HEK293 (cell line): ENCODE results near the gene CRK.

ENCODE experiments used
- CTCF ChIA-PET: fragments of 350-600 bp; formaldehyde crosslinking; extraction: SDS; loops from one replicate; lab custom pipeline; 2021; ENCODE audit warnings: antibody characterized with exemption; lab: Yijun Ruan, JAX
- POLR2A ChIA-PET: fragments of 300-600 bp; formaldehyde crosslinking; extraction: SDS; loops from one replicate; lab custom pipeline; 2020; ENCODE audit warnings: antibody characterized with exemption, inconsistent platforms; lab: Yijun Ruan, JAX
- H3K27ac ChIP-seq: fragments of 200-500 bp; sonication (Bioruptor generic); 2 replicates; pipeline ENCODE4 v1.5.1; 2014; ENCODE audit warnings: low read depth, low read length, control low read depth, inconsistent platforms; ENCODE audit errors: extremely low read depth
- H3K36me3 ChIP-seq, 2 experiments: fragments of 200-500 bp in 1 of 2; sonication (Bioruptor generic) in 1 of 2; 1 replicate in 1 of 2; 2 replicates in 1 of 2; pipeline ENCODE4 v1.5.1; 2014 to 2017; ENCODE audit warnings: inconsistent platforms in 2 of 2, low read length in 2 of 2; ENCODE audit not compliant: control insufficient read depth in 2 of 2, insufficient read depth in 1 of 2
- H3K4me1 ChIP-seq: fragments of 200-500 bp; sonication (Bioruptor generic); 2 replicates; pipeline ENCODE4 v1.5.1; 2014; ENCODE audit warnings: mild to moderate bottlenecking, low read length, inconsistent platforms; ENCODE audit not compliant: control insufficient read depth, insufficient read depth
- H3K4me3 ChIP-seq: 2 replicates; pipeline ENCODE4 v1.5.1; 2011; ENCODE audit warnings: low read depth, mild to moderate bottlenecking, control low read depth, low read length, moderate library complexity
- H3K9me3 ChIP-seq: fragments of 200-500 bp; sonication (Bioruptor generic); 2 replicates; pipeline ENCODE4 v1.5.1; 2014; ENCODE audit warnings: low read depth, low read length, inconsistent platforms; ENCODE audit not compliant: control insufficient read depth, insufficient read depth
- BCL11B ChIP-seq: fragments of 450-650 bp; formaldehyde crosslinking; IDR thresholded peaks from 2 replicates; pipeline ENCODE4 v1.5.1; 2016; ENCODE audit warnings: low read depth, missing biosample characterization, missing genetic modification characterization
- BCL6B ChIP-seq: fragments of 450-650 bp; formaldehyde crosslinking; IDR thresholded peaks from 2 replicates; pipeline ENCODE4 v1.5.1; 2017; ENCODE audit warnings: missing biosample characterization, missing genetic modification characterization
- MEIS1 ChIP-seq: sonication (generic); formaldehyde crosslinking; IDR thresholded peaks from 2 replicates; pipeline ENCODE4 v1.8.1; 2022; ENCODE audit warnings: missing genetic modification reagents, mild to moderate bottlenecking, borderline replicate concordance
- MYNN ChIP-seq: fragments of 450-650 bp; formaldehyde crosslinking; IDR thresholded peaks from 2 replicates; pipeline ENCODE4 v1.5.1; 2016; ENCODE audit warnings: missing biosample characterization, missing genetic modification characterization, borderline replicate concordance
- YY2 ChIP-seq: fragments of 450-650 bp; formaldehyde crosslinking; IDR thresholded peaks from 2 replicates; pipeline ENCODE4 v1.5.1; 2016; ENCODE audit warnings: missing biosample characterization, missing genetic modification characterization
- ZBTB8A ChIP-seq: fragments of 450-650 bp; formaldehyde crosslinking; IDR thresholded peaks from 2 replicates; pipeline ENCODE4 v1.5.1; 2016; ENCODE audit warnings: missing biosample characterization, missing genetic modification characterization
- ZNF114 ChIP-seq: fragments of 450-650 bp; formaldehyde crosslinking; IDR thresholded peaks from 2 replicates; pipeline ENCODE4 v1.5.0; 2017; ENCODE audit warnings: missing biosample characterization, missing genetic modification characterization
- ZNF132 ChIP-seq: fragments of 450-650 bp; formaldehyde crosslinking; IDR thresholded peaks from 2 replicates; pipeline ENCODE4 v1.5.1; 2017; ENCODE audit warnings: missing biosample characterization, missing genetic modification characterization, borderline replicate concordance
- ZNF221 ChIP-seq: fragments of 450-650 bp; formaldehyde crosslinking; IDR thresholded peaks from 2 replicates; pipeline ENCODE4 v1.5.1; 2017; ENCODE audit warnings: missing biosample characterization, missing genetic modification characterization, borderline replicate concordance
- ZNF23 ChIP-seq: fragments of 450-650 bp; formaldehyde crosslinking; IDR thresholded peaks from 2 replicates; pipeline ENCODE4 v1.5.1; 2016; ENCODE audit warnings: missing biosample characterization, missing genetic modification characterization, borderline replicate concordance
- ZNF24 ChIP-seq: fragments of 450-650 bp; formaldehyde crosslinking; IDR thresholded peaks from 2 replicates; pipeline ENCODE4 v1.5.1; 2016; ENCODE audit warnings: missing biosample characterization, missing genetic modification characterization
- ZNF311 ChIP-seq: fragments of 450-650 bp; formaldehyde crosslinking; IDR thresholded peaks from 2 replicates; pipeline ENCODE4 v1.5.1; 2017; ENCODE audit warnings: missing biosample characterization, missing genetic modification characterization, borderline replicate concordance
- ZNF335 ChIP-seq: fragments of 450-650 bp; formaldehyde crosslinking; conservative IDR thresholded peaks from 2 replicates; pipeline ENCODE4 v1.5.1; 2016; ENCODE audit warnings: missing biosample characterization, missing genetic modification characterization
- ZNF404 ChIP-seq: fragments of 450-650 bp; formaldehyde crosslinking; IDR thresholded peaks from 2 replicates; pipeline ENCODE4 v1.5.1; 2017; ENCODE audit warnings: missing biosample characterization, missing genetic modification characterization
- ZNF521 ChIP-seq: fragments of 450-650 bp; formaldehyde crosslinking; IDR thresholded peaks from 2 replicates; pipeline ENCODE4 v1.5.1; 2017; ENCODE audit warnings: missing biosample characterization, mild to moderate bottlenecking, missing genetic modification characterization
- ZNF561 ChIP-seq: fragments of 450-650 bp; IDR thresholded peaks from 2 replicates; pipeline ENCODE4 v1.5.1; 2018; ENCODE audit warnings: missing biosample characterization, missing genetic modification characterization, borderline replicate concordance
- ZNF610 ChIP-seq: fragments of 450-650 bp; formaldehyde crosslinking; IDR thresholded peaks from 2 replicates; pipeline ENCODE4 v1.5.1; 2016; ENCODE audit warnings: missing biosample characterization, missing genetic modification characterization, borderline replicate concordance
- ZNF629 ChIP-seq: fragments of 450-650 bp; formaldehyde crosslinking; IDR thresholded peaks from 2 replicates; pipeline ENCODE4 v1.5.1; 2017; ENCODE audit warnings: missing biosample characterization, missing genetic modification characterization
- ZNF692 ChIP-seq: fragments of 450-650 bp; formaldehyde crosslinking; IDR thresholded peaks from 2 replicates; pipeline ENCODE4 v1.5.1; 2016; ENCODE audit warnings: missing biosample characterization, missing genetic modification characterization
- ZSCAN18 ChIP-seq: fragments of 450-650 bp; formaldehyde crosslinking; IDR thresholded peaks from 2 replicates; pipeline ENCODE4 v1.5.1; 2016; ENCODE audit warnings: missing biosample characterization, missing genetic modification characterization
- ZSCAN30 ChIP-seq: fragments of 450-650 bp; IDR thresholded peaks from 2 replicates; pipeline ENCODE4 v1.5.1; 2018; ENCODE audit warnings: missing biosample characterization, mild to moderate bottlenecking, missing genetic modification characterization, moderate library complexity
- TF ChIP-seq, protein P1 (sequence below): fragments of 450-650 bp; formaldehyde crosslinking; IDR thresholded peaks from 2 replicates; pipeline ENCODE4 v1.5.1; 2016; ENCODE audit warnings: missing biosample characterization, missing genetic modification characterization
- TF ChIP-seq, protein P2 (sequence below): fragments of 450-650 bp; formaldehyde crosslinking; IDR thresholded peaks from 2 replicates; pipeline ENCODE4 v1.5.1; 2016; ENCODE audit warnings: missing biosample characterization, missing genetic modification characterization, low read depth
- TF ChIP-seq, protein P3 (sequence below): fragments of 450-650 bp; IDR thresholded peaks from 2 replicates; pipeline ENCODE4 v1.5.1; 2018; ENCODE audit warnings: missing biosample characterization, missing genetic modification characterization
- TF ChIP-seq, protein P4 (sequence below): fragments of 450-650 bp; formaldehyde crosslinking; optimal IDR thresholded peaks from 2 replicates; pipeline ENCODE3; 2016; ENCODE audit warnings: missing biosample characterization, mild to moderate bottlenecking, missing genetic modification characterization

The CRK gene

DNA sequence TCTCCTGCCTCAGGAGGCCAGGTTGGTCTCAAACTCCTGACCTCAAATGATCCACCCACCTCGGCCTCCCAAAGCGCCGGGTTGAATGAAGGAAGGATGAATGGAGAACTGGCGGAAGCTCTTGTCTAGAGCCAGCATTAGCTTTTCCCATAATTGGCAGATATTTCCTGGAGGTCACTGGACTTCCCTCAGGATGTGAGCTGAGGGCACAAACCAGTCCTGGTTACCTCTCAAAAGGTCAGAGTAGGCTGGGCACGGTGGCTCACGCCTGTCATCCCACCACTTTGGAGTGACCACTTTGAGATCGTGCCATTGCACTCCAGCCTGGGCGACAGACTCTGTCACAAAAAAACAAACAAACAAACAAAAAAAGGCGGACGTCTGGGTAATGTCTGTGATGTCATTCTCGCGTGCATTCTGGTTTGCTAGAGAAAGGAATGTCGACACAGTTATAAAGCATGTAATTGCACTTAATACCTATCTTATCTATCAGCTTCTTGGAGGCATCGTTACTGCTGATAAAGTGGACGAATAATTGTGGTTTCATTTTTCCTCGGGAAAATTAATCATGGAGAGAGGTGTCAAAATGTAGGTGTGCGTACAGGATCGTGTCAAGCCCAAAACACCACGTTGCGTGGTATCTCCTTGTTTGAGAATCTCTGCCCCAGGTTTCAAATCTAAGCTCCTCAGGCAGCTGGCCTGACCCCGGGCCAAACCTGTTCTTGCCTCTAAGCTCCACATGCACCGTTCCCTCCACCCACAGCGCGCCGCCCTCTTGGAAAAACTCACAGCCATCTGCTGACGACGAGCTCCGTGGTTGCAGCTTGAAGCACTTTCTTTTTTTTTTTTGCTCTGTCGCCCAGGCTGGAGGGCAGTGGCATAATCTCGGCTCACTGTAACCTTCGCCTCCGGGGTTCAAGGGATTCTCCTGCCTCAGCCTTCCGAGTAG, 6.4 kb upstream of the CRK start:
- Histone ChIP-seq H3K4me1 (peaks cover 4% of the 10 kb centered on the region), H3K9me3 (no peaks in the 10 kb centered on the region), H3K4me3 (no peak overlapping the region; the same call in 1 of the 2 replicates), H3K36me3 (peaks cover 0 to 43% of the 10 kb centered on the region in 2 experiments; a peak in 2 of 3 replicates), H3K27ac (peak overlapping the region; percentile 62)
- CTCF ChIA-PET = interaction anchor here (0.7 to 1.9 kb wide), 3 partner anchors 91 to 130 kb away, joined by 3 to 9 read pairs (median 3); no protein-coding TSS in a partner anchor
- POLR2A ChIA-PET = interaction anchor here (0.8 to 2.0 kb wide), 11 partner anchors 10 to 97 kb away, joined by 3 to 12 read pairs (median 5); partner anchors contain the start of genes INPP5K and YWHAE
- no peak for TF ChIP-seq ZNF114 (tag by site-specific recombination)
- TF ChIP-seq, protein P1, sequence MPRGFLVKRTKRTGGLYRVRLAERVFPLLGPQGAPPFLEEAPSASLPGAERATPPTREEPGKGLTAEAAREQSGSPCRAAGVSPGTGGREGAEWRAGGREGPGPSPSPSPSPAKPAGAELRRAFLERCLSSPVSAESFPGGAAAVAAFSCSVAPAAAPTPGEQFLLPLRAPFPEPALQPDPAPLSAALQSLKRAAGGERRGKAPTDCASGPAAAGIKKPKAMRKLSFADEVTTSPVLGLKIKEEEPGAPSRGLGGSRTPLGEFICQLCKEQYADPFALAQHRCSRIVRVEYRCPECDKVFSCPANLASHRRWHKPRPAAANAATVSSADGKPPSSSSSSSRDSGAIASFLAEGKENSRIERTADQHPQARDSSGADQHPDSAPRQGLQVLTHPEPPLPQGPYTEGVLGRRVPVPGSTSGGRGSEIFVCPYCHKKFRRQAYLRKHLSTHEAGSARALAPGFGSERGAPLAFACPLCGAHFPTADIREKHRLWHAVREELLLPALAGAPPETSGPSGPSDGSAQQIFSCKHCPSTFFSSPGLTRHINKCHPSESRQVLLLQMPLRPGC (tag by site-specific recombination) = 0 out of 2 replicates have a peak, but pooled peaks have one; percentile 21
- TF ChIP-seq ZNF23 (tag by site-specific recombination) = no peak
- TF ChIP-seq ZNF132 (tag by site-specific recombination) = no peak
- TF ChIP-seq, protein P2, sequence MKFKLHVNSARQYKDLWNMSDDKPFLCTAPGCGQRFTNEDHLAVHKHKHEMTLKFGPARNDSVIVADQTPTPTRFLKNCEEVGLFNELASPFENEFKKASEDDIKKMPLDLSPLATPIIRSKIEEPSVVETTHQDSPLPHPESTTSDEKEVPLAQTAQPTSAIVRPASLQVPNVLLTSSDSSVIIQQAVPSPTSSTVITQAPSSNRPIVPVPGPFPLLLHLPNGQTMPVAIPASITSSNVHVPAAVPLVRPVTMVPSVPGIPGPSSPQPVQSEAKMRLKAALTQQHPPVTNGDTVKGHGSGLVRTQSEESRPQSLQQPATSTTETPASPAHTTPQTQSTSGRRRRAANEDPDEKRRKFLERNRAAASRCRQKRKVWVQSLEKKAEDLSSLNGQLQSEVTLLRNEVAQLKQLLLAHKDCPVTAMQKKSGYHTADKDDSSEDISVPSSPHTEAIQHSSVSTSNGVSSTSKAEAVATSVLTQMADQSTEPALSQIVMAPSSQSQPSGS = peak; percentile 75
- peak; percentile 42; the same call in 1 of the 2 replicates for TF ChIP-seq ZNF629 (tag by site-specific recombination)
- no peak for TF ChIP-seq ZNF521 (tag by site-specific recombination)
- no peak for TF ChIP-seq BCL11B
- 0 out of 2 replicates have a peak, but pooled peaks have one; percentile 28 for TF ChIP-seq YY2
- no peak for TF ChIP-seq ZNF221
- TF ChIP-seq ZSCAN30 = no peak
- TF ChIP-seq, protein P3, sequence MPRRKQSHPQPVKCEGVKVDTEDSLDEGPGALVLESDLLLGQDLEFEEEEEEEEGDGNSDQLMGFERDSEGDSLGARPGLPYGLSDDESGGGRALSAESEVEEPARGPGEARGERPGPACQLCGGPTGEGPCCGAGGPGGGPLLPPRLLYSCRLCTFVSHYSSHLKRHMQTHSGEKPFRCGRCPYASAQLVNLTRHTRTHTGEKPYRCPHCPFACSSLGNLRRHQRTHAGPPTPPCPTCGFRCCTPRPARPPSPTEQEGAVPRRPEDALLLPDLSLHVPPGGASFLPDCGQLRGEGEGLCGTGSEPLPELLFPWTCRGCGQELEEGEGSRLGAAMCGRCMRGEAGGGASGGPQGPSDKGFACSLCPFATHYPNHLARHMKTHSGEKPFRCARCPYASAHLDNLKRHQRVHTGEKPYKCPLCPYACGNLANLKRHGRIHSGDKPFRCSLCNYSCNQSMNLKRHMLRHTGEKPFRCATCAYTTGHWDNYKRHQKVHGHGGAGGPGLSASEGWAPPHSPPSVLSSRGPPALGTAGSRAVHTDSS (tag by site-specific recombination) = no peak
- no peak for TF ChIP-seq ZNF610 (tag by site-specific recombination)
- no peak for TF ChIP-seq MEIS1 (CRISPR knock-in tag)
- no peak for TF ChIP-seq ZNF24 (tag by site-specific recombination)
- TF ChIP-seq ZNF335 = no peak
- 0 out of 2 replicates have a peak, but pooled peaks have one; percentile 48 for TF ChIP-seq ZBTB8A (tag by site-specific recombination)
- no peak for TF ChIP-seq ZSCAN18 (tag by site-specific recombination)
- TF ChIP-seq ZNF692 (tag by site-specific recombination) = no peak
- no peak for TF ChIP-seq ZNF404
- no peak for TF ChIP-seq ZNF311 (tag by site-specific recombination)
- TF ChIP-seq ZNF561 (tag by site-specific recombination) = no peak
- TF ChIP-seq, protein P4, sequence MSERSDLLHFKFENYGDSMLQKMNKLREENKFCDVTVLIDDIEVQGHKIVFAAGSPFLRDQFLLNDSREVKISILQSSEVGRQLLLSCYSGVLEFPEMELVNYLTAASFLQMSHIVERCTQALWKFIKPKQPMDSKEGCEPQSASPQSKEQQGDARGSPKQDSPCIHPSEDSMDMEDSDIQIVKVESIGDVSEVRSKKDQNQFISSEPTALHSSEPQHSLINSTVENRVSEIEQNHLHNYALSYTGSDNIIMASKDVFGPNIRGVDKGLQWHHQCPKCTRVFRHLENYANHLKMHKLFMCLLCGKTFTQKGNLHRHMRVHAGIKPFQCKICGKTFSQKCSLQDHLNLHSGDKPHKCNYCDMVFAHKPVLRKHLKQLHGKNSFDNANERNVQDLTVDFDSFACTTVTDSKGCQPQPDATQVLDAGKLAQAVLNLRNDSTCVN (tag by site-specific recombination) = peak; percentile 11
- peak; percentile 45; the same call in 1 of the 2 replicates for TF ChIP-seq MYNN
- TF ChIP-seq BCL6B = no peak
